Measurements from ENCODE around the gene GARIN6. TPM values are rescaled to one million over a fixed set of nuclear protein-coding genes. Genes with fewer than 3 reads are reported as not detected.

Gene GARIN6
- total RNA-seq, 1 donor from 2014 or later, result not detected

- H3K4me3 ChIP-seq, result no peak overlapping the region
- no peaks in the 10 kb centered on the region for H3K9me3 ChIP-seq
- H3K36me3 ChIP-seq, result no peaks in the 10 kb centered on the region
- H3K27ac ChIP-seq, result no peak overlapping the region
- intact Hi-C loops (cut with DNase I), result no loop called here
- no peaks in the 10 kb centered on the region for H3K27me3 ChIP-seq
- H3K4me1 ChIP-seq, result no peaks in the 10 kb centered on the region
- no peak for DNase-seq (ENCODE audit: extremely low spot score in 2 of 2)
- TF ChIP-seq POLR2A (IDR thresholded peaks at IDR 0.05) (no peak), POLR2AphosphoS5 (IDR thresholded peaks at IDR 0.05; ENCODE audit: insufficient read depth in 1 of 2, low read depth in 1 of 2) (no peak), CTCF (IDR thresholded peaks at IDR 0.05) (no peak)
Observed at GRCh38 chr12:99680276-99680675, 32.7 kb downstream of the GARIN6 start.

- intact Hi-C loops (cut with DNase I), result no loop called here
- no peaks in the 10 kb centered on the region for H3K9me3 ChIP-seq
- TF ChIP-seq POLR2A (IDR thresholded peaks at IDR 0.05), result no peak
- TF ChIP-seq CTCF (IDR thresholded peaks at IDR 0.05), result no peak
- no peak for TF ChIP-seq POLR2AphosphoS5 (IDR thresholded peaks at IDR 0.05; ENCODE audit: insufficient read depth in 1 of 2, low read depth in 1 of 2)
- no peak overlapping the region for H3K4me3 ChIP-seq
- no peak for DNase-seq (ENCODE audit: extremely low spot score in 2 of 2)
- no peaks in the 10 kb centered on the region for H3K4me1 ChIP-seq
- H3K27ac ChIP-seq, result no peak overlapping the region
- H3K27me3 ChIP-seq, result no peaks in the 10 kb centered on the region
- no peaks in the 10 kb centered on the region for H3K36me3 ChIP-seq
Observed at GRCh38 chr12:99686142-99686541, 38.6 kb downstream of the GARIN6 start.

GRCh38 chr12:99695050-99695449, 47.5 kb downstream of the GARIN6 start:
- Histone ChIP-seq H3K9me3 (no peaks in the 10 kb centered on the region), H3K27ac (no peak overlapping the region), H3K4me3 (no peak overlapping the region), H3K4me1 (no peaks in the 10 kb centered on the region), H3K27me3 (no peaks in the 10 kb centered on the region), H3K36me3 (no peaks in the 10 kb centered on the region)
- intact Hi-C loops (cut with DNase I), result no loop called here
- no peak for DNase-seq (ENCODE audit: extremely low spot score in 2 of 2)
- no peak for TF ChIP-seq POLR2A (IDR thresholded peaks at IDR 0.05)
- no peak for TF ChIP-seq CTCF (IDR thresholded peaks at IDR 0.05)
- TF ChIP-seq POLR2AphosphoS5 (IDR thresholded peaks at IDR 0.05; ENCODE audit: insufficient read depth in 1 of 2, low read depth in 1 of 2), result no peak

Data from vagina (tissue), 2 donors.